ENCODE data around the gene FKBP6.

The FKBP6 gene

DNA sequence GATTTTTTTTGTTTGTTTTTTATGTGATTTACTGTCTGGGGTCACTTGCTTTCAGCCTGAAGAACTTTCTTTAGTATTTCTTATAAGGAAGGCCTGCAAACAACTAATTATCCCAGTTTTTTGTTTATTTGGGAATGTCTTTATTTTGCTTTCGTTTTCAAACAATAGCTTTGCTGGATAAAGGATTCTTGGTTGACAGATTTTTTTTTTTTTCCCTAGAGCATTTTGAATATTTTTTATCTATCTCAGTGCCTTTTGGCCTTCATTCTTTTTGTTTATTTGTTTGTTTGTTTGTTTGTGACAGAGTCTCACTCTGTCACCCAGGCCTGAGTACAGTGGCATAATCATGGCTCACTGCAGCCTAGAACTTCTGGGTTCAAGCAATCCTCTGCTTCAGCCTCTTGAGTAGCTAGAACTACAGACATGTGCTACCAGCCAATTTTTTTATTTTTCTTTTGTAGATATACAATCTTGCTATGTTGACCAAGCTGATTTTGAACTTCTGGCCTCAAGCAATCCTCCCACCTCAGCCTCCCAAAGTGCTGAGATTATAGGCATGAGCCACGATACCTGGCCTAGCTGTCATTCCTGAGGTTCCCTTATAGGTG is 59.4 kb downstream of the FKBP6 start:
- no peak for TF ChIP-seq FOXP2 (optimal IDR thresholded peaks at IDR 0.05; ENCODE audit: borderline replicate concordance, extremely low read depth, extremely low read length, insufficient read depth)
- no peak for TF ChIP-seq SIN3A (IDR thresholded peaks at IDR 0.05; ENCODE audit: borderline replicate concordance, insufficient read depth, low read length)
- TF ChIP-seq POLR2AphosphoS5 (IDR thresholded peaks at IDR 0.05; ENCODE audit: low read depth, low read length) = no peak
- TF ChIP-seq, protein P1, sequence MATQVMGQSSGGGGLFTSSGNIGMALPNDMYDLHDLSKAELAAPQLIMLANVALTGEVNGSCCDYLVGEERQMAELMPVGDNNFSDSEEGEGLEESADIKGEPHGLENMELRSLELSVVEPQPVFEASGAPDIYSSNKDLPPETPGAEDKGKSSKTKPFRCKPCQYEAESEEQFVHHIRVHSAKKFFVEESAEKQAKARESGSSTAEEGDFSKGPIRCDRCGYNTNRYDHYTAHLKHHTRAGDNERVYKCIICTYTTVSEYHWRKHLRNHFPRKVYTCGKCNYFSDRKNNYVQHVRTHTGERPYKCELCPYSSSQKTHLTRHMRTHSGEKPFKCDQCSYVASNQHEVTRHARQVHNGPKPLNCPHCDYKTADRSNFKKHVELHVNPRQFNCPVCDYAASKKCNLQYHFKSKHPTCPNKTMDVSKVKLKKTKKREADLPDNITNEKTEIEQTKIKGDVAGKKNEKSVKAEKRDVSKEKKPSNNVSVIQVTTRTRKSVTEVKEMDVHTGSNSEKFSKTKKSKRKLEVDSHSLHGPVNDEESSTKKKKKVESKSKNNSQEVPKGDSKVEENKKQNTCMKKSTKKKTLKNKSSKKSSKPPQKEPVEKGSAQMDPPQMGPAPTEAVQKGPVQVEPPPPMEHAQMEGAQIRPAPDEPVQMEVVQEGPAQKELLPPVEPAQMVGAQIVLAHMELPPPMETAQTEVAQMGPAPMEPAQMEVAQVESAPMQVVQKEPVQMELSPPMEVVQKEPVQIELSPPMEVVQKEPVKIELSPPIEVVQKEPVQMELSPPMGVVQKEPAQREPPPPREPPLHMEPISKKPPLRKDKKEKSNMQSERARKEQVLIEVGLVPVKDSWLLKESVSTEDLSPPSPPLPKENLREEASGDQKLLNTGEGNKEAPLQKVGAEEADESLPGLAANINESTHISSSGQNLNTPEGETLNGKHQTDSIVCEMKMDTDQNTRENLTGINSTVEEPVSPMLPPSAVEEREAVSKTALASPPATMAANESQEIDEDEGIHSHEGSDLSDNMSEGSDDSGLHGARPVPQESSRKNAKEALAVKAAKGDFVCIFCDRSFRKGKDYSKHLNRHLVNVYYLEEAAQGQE (IDR thresholded peaks at IDR 0.05; ENCODE audit: insufficient read depth in 1 of 2, low read depth in 2 of 2, low read length in 2 of 2) = no peak
- no peak for TF ChIP-seq TAF1 (IDR thresholded peaks at IDR 0.05; ENCODE audit: borderline replicate concordance, insufficient read depth, low read length)

DNA sequence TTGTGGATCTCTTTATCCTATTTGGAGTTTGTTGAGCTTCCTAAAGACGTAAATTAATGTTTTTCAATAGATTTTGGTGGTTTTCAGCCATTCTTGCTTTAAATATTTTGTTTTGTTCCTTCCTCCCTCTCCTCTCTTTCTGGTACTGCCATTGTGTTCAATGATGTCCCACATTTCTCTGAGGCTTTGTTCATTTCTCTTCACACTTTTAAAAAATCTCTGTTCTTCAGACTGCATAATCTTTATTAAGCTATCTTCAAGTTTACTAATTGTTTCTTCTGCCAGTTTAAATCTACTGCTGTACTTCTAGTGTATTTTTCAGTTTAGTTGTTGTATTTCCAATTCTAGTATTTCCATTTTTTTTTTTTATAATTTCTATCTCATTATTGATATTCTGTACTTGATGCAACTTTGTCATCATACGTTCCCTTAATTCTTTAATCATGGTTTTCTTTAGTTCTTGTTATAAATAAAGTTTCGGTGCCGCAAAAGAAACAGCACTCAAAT is 60.0 kb downstream of the FKBP6 start:
- TF ChIP-seq TAF1 (IDR thresholded peaks at IDR 0.05; ENCODE audit: borderline replicate concordance, insufficient read depth, low read length) (no peak), POLR2AphosphoS5 (IDR thresholded peaks at IDR 0.05; ENCODE audit: low read depth, low read length) (no peak), FOXP2 (optimal IDR thresholded peaks at IDR 0.05; ENCODE audit: borderline replicate concordance, extremely low read depth, extremely low read length, insufficient read depth) (no peak), SIN3A (IDR thresholded peaks at IDR 0.05; ENCODE audit: borderline replicate concordance, insufficient read depth, low read length) (no peak)
- TF ChIP-seq, protein P1 (IDR thresholded peaks at IDR 0.05; ENCODE audit: insufficient read depth in 1 of 2, low read depth in 2 of 2, low read length in 2 of 2) = no peak

DNA sequence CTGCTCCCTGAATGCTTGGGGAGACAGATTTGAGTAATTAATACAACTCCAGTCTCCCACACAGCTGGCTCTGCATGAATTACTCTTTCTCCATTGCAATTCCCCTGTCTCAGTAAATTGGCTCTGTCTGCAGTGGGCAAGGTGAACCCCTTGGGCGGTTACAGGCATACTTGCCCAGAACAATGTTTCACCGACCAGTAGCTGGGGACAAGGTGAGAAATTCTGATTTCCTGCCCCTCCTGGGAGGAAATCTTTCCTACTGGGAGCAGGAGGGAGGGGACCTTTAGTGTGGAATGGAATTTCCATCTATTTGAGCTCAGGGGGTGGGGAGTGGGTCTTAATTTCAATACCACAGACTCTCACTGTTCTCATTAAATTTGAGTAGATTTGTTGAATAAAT is 63.4 kb downstream of the FKBP6 start:
- no peak for TF ChIP-seq POLR2AphosphoS5 (IDR thresholded peaks at IDR 0.05; ENCODE audit: low read depth, low read length)
- TF ChIP-seq SIN3A (IDR thresholded peaks at IDR 0.05; ENCODE audit: borderline replicate concordance, insufficient read depth, low read length) = no peak
- TF ChIP-seq, protein P1 (IDR thresholded peaks at IDR 0.05; ENCODE audit: insufficient read depth in 1 of 2, low read depth in 2 of 2, low read length in 2 of 2) = no peak
- no peak for TF ChIP-seq FOXP2 (optimal IDR thresholded peaks at IDR 0.05; ENCODE audit: borderline replicate concordance, extremely low read depth, extremely low read length, insufficient read depth)
- no peak for TF ChIP-seq TAF1 (IDR thresholded peaks at IDR 0.05; ENCODE audit: borderline replicate concordance, insufficient read depth, low read length)

DNA sequence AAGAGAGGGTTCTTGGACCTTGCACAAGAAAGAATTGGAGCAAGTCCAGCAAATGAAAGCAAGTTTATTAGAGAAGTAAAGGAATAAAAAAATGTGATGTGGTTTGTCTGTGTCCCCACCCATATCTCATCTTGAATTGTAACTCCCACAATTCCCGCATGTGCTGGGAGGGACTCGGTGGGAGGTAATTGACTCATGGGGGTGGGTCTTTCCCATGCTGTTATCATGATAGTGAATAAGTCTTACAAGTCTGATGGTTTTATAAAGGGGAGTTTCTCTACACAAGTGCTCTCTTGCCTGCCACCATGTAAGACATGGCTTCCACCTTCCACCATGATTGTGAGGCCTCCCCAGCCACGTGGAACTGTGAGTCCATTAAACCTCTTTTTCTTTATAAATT is 66.5 kb downstream of the FKBP6 start:
- TF ChIP-seq TAF1 (IDR thresholded peaks at IDR 0.05; ENCODE audit: borderline replicate concordance, insufficient read depth, low read length) (no peak), SIN3A (IDR thresholded peaks at IDR 0.05; ENCODE audit: borderline replicate concordance, insufficient read depth, low read length) (no peak), POLR2AphosphoS5 (IDR thresholded peaks at IDR 0.05; ENCODE audit: low read depth, low read length) (no peak), FOXP2 (optimal IDR thresholded peaks at IDR 0.05; ENCODE audit: borderline replicate concordance, extremely low read depth, extremely low read length, insufficient read depth) (no peak)
- TF ChIP-seq, protein P1 (IDR thresholded peaks at IDR 0.05; ENCODE audit: insufficient read depth in 1 of 2, low read depth in 2 of 2, low read length in 2 of 2) = no peak
